HG03097 (cell line): ENCODE results near the gene ELF2.
"Not testable (repeated sequence)": the region's sequence is repeated elsewhere in the genome, so short reads cannot be mapped to it uniquely, and the experiment has no call there.

Source experiments
- ATAC-seq: cut with Tn5 transposase; IDR thresholded peaks from one replicate; pipeline ENCODE4 v1.9.1; 2021; ENCODE audit not compliant: unreplicated experiment, low FRiP score

Gene ELF2

DNA sequence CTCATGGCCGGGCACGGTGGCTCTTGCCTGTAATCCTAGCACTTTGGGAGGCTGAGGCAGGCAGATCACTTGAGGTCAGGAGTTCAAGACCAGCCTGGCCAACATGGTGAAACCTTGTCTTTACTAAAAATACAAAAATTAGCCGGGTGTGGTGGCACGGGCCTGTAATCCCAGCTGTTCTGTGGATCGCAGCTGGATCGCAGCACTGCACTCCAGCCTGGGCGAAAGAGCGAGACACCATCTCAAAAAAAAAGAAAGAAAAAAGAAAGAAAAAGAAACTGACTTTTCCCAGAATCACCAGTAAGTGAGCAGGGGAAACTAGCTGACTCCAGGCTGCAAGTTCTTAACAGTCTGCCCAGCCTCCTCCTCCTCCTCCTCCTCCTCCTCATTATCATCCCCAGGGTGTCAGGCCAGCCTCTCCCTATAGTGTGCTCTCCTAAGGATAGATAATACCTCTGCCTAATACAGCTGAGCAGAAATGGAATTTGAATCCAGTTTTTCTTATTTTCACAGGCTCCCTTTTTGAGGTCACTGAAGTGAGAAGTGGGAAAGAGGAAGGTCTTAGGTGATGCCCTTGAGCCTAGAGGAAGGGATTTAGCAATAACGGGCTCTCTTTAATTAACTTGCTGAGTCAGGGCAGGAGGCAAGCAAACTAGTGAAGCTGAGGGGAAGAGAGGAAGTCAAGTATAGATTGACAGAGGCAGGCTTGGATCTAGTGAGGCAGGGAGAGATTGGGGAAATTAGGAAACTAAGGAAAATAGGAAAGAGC is 11.8 kb upstream of the ELF2 start:
- no peak for ATAC-seq

GRCh38 chr4:139184129-139184528 is 7.1 kb upstream of the ELF2 start:
- ATAC-seq: no peak

DNA sequence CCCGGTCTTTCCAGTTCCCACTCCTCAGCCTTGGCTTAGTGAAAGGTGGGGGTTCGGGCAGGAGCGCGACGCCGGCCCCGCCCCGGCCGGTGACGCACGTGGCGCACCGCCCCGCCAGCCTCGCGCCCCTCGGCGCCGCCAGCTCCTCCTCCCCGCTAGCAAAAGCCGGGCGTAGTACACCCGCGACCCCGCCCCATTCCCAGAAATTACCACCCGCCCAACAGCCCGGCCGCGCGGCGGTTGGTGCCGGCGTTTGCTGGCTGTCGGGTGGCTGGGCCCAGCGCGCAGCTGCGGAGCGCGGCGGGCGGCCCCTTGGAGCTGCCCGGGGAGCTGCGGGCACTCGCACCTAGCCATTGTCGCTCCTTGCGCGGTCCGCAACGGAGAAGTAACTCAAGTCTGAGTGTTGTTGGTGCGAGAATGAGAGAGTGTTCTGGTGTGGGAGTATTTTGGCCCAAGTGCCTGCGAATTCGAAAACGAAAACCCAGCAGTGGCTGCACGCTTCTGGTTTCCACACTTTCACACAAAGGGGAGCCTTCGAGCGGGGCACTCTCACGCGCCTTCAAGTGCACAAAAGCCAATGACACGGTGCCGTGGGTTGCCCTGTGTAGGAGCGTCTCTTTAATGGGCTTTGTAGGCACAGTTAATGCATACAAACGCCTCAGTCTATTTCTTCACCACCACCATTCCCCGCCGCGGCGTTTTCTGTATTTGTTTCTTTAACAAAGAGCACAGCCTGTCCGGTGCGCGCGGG is 1.0 kb upstream of the ELF2 start:
- peak; percentile 71 for ATAC-seq

DNA sequence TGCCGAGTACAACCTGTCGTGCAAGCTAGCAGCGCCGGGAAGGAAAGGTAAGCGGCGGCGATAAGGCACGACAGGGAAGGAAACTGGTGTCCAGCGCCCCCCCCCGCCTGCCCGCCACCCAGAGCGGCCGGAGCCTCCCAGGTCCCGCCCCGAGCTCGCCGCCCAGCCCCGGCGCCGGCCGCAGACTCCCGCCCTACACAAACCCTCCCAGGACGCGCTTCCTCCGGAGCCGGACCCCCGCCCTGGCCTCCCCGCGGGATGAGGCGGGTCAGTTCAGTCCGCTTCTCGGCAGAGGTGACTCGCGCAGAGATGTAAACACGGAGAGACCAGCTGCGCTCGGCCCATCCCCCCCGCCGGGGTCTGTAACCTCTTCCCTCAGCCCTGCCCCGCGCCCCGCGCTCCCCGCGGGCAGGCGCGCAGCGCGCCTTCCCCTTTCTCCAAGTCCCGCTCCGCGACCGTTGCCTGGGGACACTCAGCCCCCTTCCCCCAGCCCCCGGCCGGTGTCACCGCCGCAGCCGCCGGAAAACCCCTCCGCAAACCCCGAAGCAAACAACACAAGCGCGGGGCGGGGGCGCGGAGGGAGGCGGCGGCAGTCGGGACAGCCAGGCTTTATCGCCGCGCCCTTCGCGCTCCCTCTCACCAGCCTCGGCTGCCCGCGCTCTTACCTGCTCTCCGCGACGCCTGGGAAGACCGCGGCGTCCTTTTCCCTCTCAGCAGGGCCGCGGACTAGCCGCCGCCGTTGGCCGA is 543 bp downstream of the ELF2 start:
- peak; percentile 21 for ATAC-seq

- no peak for ATAC-seq
Observed at GRCh38 chr4:139175646-139176301, 1.2 kb downstream of the ELF2 start.

- no peak for ATAC-seq
Observed at GRCh38 chr4:139171876-139172691, 4.9 kb downstream of the ELF2 start.

- ATAC-seq: no peak
Observed at GRCh38 chr4:139170932-139171331, 6.1 kb downstream of the ELF2 start.

GRCh38 chr4:139167774-139168444 is 9.1 kb downstream of the ELF2 start:
- ATAC-seq: no peak

DNA sequence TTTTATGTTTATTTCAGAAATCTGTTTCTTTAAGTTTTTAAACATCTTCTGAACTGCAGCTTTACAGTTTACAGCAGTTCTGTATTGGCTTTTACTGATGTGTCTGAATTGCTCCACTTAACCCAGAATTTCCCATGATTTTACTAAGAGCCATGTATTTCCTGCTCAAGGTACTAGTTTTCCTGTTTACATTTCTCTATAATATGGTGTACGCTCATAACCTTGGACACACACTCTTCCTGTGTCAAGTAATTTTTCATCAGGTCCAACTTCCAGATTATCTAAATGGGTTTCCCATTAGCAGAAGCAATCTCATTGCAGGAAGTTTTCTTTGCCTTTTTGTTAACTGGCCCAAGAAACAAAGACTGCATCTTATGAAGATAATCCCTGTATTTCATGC is 12.3 kb downstream of the ELF2 start:
- no peak for ATAC-seq

DNA sequence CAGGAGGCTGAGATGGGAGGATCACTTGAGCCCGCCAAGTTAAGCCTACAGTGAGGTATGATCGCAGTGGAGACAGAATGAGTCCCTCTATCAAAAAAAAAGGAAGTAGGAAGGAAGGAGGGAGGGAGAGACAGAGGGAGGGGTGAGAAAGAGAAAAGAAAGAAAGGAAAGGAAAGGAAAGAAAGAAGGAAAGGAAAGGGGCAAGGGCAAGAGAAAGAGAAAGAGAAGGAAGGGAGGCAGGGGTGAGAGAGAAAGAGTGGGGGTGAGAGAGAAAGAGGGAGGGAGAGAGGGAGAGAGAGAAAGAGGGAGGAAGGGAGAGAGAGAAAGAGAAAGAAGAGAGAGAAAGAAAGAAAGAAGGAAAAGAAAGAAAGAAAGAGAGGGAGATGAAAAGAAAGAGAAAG is 13.2 kb downstream of the ELF2 start:
- ATAC-seq: no peak

DNA sequence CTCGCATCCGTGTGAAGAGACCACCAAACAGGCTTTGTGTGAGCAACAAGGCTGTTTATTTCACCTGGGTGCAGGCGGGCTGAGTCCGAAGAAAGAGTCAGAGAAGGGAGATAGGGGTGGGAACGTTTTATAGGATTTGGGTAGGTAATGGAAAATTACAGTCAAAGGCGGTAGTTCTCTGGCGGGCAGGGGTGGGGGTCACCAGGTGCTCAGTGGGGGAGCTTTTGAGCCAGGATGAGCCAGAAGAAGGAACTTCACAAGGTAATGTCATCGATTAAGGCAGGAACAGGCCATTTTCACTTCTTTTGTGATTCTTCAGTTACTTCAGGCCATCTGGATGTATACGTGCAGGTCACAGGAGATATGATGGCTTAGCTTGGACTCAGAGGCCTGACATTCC is 19.0 kb downstream of the ELF2 start:
- ATAC-seq: not testable (repeated sequence)

GRCh38 chr4:139154952-139155557 is 22.0 kb downstream of the ELF2 start:
- ATAC-seq: no peak

- no peak for ATAC-seq
Observed at GRCh38 chr4:139154538-139154937, 22.5 kb downstream of the ELF2 start.

DNA sequence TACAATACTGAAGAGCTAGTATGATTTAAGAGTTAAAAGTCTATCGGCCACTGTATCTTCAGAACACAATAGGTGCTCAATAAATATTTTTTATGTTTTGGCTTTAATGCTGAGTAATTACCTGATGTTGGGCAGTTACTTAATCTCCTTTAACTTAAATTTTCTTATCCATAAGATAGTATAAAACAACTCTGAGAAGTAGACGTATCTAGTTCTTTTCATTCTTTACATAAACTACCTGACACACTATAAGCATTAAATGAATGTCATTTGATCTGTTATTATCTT is 22.9 kb downstream of the ELF2 start:
- ATAC-seq: no peak

DNA sequence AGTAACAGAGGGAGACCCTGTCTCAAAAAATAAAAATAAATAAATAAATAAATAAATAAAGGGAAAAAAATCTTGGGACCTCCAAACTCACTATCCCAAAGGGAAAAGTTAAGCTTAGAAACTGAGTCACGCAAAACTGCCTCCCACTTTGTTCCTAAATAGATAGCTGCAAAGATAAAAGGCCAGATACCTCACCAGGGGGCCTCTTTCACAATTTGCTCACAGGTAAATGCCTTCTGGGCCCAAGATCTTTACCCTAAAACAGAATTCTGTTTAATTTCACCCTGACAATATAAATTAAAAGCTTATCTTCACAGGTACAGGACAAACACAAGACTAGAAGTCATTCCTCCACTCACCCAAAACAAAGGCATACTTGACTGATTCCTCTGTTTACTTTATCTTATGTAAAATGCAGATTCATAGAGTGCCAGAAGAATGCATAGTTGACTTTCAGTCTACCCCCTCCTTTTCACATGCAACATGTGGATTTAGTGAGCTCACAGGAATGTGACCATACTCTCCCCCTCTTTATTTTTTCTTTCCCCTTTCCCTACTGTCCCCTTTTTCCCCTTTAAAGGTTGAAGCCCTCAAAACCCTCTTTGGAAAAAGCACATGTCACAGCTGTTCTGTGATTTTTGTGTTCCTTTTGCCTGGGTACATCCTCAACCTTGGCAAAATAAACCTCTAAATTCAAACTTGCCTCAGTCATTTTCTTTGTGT is 23.4 kb downstream of the ELF2 start:
- no peak for ATAC-seq

- no peak for ATAC-seq
Observed at GRCh38 chr4:139152249-139152648, 24.8 kb downstream of the ELF2 start.

GRCh38 chr4:139146926-139147629 is 29.9 kb downstream of the ELF2 start:
- ATAC-seq: no peak

DNA sequence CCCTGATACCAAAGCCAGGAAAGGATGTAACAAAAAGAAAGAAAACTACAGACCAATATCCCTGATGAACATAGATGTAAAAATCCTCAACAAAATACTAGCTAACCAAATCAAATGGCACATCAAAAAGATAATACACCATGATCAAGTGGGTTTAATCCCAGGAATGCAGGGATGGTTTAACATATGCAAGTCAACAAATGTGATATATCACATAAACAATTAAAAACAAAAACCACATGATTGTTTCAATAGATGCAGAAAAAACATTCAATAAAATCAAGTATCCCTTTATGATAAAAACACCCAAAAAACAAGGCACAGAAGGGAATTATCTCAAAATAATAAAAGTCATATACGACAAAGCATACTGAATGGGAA is 31.5 kb downstream of the ELF2 start:
- no peak for ATAC-seq
